Fibroblast of skin of left quadriceps (primary cell): ENCODE results near the gene PHKB.
"Not testable (repeated sequence)": the region's sequence is repeated elsewhere in the genome, so short reads cannot be mapped to it uniquely, and the experiment has no call there.

Source experiments
- DNase-seq, 2 experiments: peaks; one replicate each; pipeline ENCODE4 v3.0.0-alpha.2; 2013; ENCODE audit warnings: low read depth in 2 of 2

Gene PHKB

GRCh38 chr16:47506800-47507199 lies 45.7 kb downstream of the PHKB start:
- no peak for DNase-seq

- no peak for DNase-seq
Measured at GRCh38 chr16:47507701-47508100, 46.6 kb downstream of the PHKB start.

DNA sequence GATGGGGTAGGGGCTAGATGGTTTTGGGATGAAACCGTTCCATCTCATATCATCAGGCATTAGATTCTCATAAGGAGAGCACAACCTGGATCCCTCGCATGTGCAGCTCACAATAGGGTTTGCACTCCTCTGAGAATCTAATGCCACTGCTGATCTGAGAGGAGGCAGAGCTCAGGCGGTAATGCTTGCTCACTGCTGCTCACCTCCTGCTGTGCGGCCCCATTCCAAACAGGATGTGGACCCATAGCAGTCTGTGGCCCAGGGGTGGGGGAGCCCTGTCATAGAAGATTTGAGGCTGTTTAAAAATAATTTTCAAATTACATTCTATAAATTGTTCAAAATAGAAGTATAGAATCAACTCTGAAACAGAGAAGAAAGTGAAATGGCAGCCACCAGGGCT lies 50.8 kb downstream of the PHKB start:
- no peak for DNase-seq

DNA sequence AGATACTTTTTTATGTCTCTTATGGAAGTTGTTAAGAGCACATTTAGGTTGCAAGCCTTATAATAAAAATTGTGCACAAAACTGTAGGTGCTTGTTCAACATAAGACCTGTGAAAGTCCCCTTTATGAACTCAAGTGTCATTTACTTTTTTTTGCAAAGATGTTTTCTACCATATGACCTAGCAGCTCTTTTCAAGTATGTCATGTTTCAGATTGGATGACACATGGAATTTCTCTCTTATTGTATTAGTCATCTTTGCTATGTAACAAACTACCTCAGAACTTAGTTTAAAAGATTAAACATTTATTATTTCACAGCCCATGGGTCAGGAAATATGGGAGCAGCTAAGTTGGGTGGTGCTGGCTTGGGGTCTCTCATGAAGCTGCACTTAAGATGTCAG lies 57.9 kb downstream of the PHKB start:
- DNase-seq, result no peak

DNA sequence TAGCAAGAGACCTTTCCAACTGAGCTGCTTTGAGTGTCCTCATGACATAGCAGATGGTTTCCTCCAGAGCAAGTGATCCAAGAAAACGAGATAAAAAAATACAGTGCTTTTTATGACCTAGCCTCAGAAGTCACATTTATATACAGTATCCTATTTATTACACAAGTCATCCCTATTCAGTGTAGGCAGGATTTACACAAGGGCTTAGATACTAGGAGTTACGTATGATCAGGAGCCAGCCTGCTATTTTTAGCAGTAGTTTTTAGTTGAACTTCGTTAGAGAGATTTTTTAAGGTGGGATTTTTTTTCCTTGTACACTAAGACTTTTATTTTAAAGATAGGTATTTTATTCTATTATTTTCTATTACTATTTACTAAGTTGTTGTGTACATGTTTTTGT lies 58.4 kb downstream of the PHKB start:
- no peak for DNase-seq

DNA sequence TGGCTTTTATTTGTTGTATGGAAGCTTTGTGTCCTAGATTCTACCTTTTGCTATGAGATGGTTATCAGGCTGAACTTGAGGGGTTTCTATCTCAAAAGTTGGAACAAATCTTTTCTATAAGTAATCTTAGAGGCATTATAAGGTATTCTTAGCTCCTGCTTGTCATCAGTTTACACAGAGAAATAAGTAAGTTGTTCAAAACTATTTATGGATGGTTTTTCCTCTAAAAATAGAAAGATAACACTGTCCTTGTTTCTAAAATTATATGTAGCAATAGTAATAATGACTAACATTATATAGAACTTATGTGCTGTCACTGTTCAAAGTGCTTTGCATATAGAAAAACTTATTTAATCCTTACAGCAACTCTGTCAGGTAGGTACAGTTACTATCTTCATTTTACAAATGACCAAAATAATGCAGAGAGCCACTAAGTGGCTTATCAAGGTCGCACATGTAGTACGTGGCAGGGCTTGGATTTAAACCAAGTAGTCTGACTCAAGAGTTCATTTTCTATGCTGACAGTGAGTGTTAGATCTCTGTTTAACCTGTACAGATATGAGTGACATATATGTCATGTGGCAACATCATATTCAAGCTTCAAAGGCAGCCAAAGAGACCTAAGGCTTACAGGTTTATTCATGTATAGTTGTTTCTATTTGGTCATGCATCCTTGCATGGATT lies 59.0 kb downstream of the PHKB start:
- DNase-seq, result no peak

DNA sequence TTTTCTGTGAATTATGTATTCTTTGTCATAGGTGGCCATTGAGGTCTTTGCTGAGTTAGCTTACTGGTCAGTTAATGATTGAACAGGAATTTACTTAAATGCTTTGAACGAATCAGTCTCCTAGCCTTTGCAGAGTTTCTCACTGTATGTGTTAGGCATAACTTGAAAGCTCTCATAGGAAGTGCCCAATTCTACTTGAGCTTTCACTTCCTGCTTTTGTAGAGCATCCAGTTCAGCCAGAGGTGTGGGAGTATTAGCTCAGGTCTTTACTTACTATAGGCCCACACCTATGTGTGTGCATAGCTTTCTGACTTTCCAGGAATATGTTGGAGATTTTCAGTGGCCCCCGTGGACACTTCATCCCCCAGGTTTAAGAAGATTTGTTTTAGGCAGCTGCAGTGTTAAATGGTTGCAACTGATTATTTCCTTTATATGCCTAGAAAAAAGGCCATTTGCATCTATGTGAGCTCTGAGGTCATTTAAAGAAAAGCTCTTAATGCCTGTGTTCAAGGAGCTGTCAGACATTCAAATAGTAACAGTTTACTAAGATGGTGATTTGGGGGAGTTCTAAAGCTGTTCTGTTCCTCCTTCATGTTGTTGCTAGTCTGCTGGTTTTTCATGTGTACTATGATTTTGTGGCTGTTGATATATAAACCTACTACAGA lies 62.3 kb downstream of the PHKB start:
- no peak for DNase-seq

DNA sequence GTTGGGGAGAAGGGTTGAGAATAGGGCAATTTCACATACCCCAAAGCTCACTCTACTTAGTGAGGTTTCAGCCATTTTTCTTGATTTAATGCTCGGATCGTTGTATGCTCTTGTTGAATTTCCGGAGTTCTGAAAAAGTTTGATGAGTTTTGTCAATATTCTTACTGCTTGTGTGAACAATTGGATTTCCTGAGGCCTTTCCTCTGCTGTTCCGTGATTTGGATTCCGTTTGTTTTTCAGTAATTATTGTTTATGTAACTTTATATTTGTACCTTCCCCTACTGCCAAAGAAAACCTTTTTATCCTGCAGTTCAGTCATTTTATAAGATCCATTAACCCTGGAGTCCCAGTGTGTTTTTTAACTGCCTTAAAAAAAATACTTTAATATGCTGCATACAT lies 62.9 kb downstream of the PHKB start:
- no peak for DNase-seq

- DNase-seq, result no peak
Measured at GRCh38 chr16:47528431-47528830, 67.3 kb downstream of the PHKB start.

- DNase-seq, result no peak
Measured at GRCh38 chr16:47533744-47534292, 72.7 kb downstream of the PHKB start.

DNA sequence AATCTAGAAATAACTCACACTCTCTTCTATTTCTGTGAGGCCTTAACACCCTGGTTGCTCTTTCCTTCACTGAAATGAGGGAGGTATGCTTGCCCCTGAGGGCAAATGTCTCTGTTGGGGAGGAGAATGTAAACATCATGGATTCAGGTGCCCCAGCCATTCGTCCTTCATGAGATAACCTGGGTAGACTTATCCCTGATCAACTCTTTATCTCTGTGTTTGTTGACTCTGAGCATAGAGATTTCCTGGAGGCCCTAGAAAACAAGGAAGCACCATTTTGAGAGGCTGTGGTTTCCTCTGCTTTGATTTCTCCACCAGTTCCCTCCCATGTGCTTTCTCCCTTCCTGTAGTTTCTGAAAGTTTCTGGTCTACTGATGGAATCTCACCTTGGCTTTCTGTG lies 77.3 kb downstream of the PHKB start:
- DNase-seq, result no peak

DNA sequence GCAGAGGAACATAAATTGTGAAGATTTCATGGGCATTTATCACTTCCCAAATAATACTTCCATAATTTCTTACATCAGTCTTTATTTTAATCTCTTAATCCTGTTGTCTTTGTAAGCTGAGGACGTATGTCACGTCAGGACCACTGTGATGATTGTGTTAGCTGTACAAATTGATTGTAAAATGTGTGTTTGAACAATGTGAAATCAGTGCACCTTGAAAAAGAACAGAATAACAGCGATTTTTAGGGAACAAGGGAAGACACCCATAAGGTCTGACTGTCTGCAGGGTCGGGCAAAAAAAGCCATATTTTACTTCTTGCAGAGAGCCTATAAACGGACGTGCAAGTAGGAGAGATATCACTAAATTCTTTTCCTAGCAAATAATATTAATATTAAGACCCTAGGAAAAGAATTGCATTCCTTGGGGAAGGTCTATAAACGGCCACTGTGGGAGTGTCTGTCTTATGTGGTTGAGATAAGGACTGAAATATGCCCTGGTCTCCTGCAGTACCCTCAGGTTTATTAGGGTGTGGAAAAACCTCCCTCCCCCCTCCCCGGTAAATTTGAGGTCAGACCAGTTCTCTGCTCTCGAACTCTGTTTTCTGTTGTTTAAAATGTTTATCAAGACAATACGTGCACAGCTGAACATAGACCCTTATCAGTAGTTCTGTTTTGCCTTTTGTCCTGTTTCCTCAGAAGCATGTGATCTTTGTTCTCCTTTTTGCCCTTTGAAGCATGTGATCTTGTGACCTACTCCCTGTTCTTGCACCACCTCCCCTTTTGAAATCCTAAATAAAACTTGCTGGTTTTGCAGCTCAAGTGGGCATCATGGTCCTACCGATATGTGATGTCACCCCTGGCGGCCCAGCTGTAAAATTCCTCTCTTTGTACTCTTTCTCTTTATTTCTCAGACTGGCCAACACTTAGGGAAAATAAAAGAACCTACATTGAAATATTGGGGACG lies 78.9 kb downstream of the PHKB start:
- DNase-seq, result not testable (repeated sequence)

DNA sequence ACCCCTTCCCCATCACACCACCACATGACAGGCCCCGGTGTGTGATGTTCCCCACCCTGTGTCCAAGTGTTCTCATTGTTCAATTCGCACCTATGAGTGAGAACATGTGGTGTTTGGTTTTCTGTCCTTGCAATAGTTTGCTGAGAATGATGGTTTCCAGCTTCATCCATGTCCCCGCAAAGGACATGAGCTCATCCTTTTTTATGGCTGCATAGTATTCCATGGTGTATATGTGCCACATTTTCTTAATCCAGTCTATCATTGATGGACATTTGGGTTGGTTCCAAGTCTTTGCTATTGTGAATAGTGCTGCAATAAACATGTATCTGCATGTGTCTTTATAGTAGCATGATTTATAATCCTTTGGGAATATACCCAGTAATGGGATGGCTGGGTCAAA lies 80.0 kb downstream of the PHKB start:
- not testable (repeated sequence) for DNase-seq

- not testable (repeated sequence) for DNase-seq
Measured at GRCh38 chr16:47544255-47544654, 83.1 kb downstream of the PHKB start.

- DNase-seq, result not testable (repeated sequence)
Measured at GRCh38 chr16:47551185-47551584, 90.1 kb downstream of the PHKB start.

DNA sequence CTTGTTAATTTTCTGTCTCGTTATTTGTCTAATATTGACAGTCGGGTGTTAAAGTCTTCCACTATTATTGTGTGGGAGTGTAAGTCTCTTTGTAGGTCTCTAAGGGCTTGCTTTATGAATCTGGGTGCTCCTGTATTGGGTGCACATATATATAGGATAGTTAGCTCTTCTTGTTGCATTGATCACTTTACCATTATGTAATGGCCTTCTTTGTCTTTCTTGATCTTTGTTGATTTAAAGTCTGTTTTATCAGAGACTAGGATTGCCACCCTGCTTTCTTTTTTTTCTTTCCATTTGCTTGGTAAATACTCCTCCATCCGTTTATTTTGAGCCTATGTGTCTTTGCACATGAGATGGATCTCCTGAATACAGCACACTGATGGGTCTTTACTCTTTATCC lies 90.6 kb downstream of the PHKB start:
- not testable (repeated sequence) for DNase-seq

GRCh38 chr16:47553853-47554564 lies 92.9 kb downstream of the PHKB start:
- no peak for DNase-seq

GRCh38 chr16:47554587-47554986 lies 93.5 kb downstream of the PHKB start:
- not testable (repeated sequence) for DNase-seq

- DNase-seq, result no peak
Measured at GRCh38 chr16:47561286-47561685, 100.2 kb downstream of the PHKB start.

- DNase-seq, result no peak
Measured at GRCh38 chr16:47562366-47562765, 101.2 kb downstream of the PHKB start.

DNA sequence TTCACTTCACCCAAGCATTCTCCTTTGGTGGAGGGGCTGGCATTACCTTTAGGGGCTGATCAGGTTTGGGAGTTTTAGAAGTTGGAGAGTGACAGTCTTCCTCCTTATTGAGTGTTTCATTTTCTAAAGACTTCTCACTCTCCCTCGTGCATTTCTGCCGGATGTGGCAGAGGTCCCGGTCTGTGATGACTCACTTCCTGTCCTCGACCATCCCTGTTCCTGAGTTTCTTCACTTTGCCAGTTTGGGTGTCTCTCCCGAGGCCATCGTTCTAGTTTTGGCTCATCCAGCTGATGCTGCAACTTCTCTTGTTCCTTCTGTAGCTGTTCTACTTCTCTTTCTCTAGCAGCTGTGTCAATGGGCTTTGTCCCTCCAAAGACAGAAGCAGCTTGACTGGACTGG lies 104.3 kb downstream of the PHKB start:
- DNase-seq, result no peak

DNA sequence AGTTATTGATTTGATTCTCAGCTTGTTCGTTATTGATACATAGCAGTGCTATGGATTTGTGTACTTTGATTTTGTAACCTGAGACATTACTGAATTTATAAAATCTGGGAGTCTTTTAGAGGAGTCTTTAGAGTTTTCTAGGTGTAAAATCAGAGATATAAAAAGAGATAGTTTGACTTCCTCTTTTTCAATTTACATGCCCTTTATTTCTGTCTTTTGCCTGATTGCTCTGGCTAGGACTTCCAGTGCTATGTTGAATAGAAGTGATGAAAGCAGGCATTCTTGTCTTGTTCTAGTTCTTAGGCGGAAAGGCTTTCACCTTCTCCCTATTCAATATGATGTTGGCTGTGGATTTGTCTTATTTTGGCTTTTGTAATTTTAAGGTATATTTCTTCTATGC lies 106.2 kb downstream of the PHKB start:
- no peak for DNase-seq
